Measurements from ENCODE around the gene SYP.
A peak's percentile ranks its signal among the peaks of the same experiment; 100 is the strongest.

- TF ChIP-seq EZH2 (IDR thresholded peaks at IDR 0.05), result no peak
- TF ChIP-seq POLR2AphosphoS5 (IDR thresholded peaks at IDR 0.05; ENCODE audit: borderline replicate concordance, low read depth, low read length), result peak; percentile 89
- TF ChIP-seq FOXP2 (optimal IDR thresholded peaks at IDR 0.05; ENCODE audit: control extremely low read depth, extremely low read length, insufficient read depth), result no peak
Measured at GRCh38 chrX:49190821-49191573, 9.0 kb downstream of the SYP start.

Data from SK-N-MC (cell line).